HG03135 (cell line): ENCODE results near the gene FHDC1.

Experiments used
- ATAC-seq: cut with Tn5 transposase; IDR thresholded peaks from one replicate; pipeline ENCODE4 v1.9.1; 2021; ENCODE audit warnings: mild to moderate bottlenecking, moderate library complexity; ENCODE audit not compliant: unreplicated experiment

FHDC1 gene

DNA sequence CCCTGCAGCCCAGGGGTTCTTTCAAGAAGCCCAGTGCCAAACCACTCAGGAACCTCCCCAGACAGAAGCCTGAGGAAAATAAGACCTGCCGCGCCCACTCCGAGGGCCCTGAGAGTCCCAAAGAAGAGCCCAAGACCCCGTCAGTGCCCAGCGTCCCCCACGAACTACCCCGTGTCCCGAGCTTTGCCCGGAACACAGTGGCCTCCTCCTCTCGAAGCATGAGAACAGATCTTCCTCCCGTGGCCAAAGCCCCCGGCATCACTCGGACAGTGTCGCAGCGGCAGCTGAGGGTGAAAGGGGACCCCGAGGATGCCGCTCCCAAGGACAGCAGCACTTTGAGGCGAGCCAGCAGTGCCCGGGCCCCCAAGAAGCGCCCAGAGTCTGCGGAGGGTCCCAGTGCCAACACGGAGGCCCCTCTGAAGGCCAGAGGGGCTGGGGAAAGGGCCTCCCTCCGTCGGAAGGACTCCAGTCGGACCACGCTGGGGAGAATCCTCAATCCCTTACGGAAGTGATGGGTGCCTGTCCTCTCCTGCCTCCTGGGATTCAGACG is 40.2 kb downstream of the FHDC1 start:
- ATAC-seq: no peak

- no peak for ATAC-seq
These were observed 43.7 kb downstream of the FHDC1 start for GRCh38 chr4:152979731-152980330.

DNA sequence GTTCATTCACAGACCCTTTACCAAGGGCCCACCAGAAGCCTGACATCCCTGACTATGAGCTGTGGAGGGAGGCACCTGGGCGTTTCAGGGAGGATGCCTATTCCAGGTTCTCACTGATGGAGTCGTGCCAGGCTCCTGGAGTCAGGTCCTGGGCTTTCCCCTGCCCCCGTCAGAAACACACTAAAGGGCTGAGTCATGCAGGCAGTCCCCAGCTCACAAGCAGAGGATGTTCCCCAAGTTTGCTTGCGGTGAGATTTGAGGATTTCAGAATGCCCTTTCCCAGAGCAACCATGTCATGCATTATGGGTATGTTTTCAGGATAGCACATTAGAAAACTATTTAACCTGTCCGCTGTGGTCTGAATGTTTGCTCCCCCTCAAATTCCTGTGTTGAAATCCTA is 45.2 kb downstream of the FHDC1 start:
- ATAC-seq: no peak

DNA sequence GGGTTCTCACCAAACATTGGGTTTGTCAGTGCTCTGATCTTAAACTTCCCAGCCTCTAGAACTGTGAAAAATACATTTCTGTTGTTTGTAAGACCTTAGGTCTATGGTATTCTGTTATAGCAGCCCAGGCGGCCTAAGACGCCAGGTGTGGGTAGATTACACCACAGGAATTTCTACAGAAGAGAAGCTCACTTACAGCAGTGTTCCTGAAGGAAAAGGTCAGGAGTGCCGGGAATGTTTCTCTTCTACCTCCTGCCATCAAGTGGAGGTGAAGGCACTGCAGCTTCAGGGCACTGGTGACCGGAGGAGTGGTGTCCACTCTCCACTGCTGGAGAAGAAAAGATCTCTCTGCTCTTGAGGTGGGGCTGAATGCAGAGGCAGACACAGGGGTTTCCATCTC is 45.7 kb downstream of the FHDC1 start:
- no peak for ATAC-seq

DNA sequence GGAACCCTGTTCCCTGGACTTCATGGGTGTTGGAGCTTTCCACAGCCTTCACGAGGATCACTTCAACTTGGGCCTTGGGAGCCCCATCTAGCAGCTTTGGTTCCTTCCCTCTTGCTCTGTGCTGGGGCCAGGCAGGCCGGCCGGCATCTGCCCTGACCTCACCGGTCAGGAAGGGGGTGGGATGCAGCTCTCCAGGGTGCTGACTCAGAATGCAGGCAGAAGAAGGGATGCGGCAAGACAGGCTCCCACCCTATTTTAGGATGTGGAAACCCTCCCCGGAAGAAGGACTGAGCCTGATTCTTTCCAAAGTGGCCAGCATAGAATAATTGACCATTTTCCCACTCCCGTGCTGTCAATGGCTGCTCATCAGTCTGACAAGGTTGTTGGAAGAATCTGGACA is 47.1 kb downstream of the FHDC1 start:
- ATAC-seq: no peak

GRCh38 chr4:152983774-152984411 is 47.8 kb downstream of the FHDC1 start:
- no peak for ATAC-seq

DNA sequence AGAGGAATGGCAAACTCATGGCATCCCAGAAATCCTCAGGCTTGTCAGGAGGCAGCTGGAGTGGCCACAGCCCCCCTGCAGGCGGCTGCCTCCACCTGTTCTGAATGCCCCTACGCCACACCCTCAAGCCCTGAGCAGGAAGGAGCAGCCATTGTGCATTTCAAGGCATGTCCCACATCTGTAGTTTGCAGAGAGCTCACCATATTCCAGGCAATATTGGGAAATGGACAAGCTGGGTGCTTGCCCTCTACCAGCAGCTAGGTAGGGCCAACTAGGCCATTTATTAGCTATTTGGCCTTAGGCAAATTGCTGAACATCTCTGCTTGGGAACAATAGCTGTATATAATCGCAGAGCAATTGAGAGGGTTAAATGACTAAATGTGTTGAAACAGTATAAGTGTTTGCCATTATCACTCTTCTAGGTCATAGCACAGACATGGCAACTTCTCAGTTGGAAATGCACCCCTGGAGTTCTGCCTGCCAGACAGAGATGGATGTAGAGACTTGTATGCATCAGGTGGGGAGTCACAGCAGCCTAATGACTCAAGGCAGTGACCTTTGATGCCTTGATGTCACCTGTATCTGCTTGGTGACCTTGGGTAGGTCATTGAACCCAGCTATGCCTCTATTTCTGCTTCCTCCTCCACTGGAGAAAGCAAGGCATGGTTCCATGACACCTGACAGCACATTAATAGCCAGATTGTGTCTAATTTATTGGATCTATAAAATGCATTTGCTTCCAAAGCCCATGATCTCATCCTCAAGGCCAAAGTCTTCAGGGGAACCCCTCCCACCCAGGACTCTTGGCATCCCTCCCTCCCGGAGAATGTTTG is 52.8 kb downstream of the FHDC1 start:
- ATAC-seq: no peak

- no peak for ATAC-seq
These were observed 53.4 kb downstream of the FHDC1 start for GRCh38 chr4:152989554-152989970.

DNA sequence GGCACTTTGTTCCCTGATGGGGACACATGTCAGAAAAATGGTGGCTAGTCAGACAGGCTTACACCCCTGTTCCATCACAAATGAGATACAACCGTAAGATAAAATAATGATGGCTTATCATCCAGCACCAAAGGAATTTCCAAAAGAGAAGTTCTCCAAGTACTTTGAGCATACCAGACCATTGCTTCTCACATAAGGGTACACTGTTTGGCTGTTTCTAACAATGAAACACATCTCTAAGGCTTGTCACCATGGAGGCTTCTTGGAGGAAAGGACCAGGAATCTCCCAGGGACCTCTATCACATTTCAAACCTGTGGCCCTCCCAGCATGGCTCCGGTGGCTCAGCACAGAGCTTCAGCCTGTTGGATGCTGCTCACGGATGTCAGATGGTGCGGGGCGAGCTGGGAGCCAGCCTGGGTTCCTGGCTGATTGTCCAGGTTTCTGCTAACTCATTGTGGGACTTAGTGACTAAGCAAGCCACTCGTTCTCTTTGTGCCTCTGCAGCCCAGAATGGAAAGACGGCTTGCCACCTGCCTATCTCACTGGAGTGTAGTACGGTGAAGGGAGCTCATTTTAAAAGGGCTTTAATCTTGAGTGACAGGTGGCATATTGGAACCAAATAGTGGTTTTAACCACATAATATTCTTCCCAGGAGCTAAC is 54.5 kb downstream of the FHDC1 start:
- ATAC-seq: no peak

DNA sequence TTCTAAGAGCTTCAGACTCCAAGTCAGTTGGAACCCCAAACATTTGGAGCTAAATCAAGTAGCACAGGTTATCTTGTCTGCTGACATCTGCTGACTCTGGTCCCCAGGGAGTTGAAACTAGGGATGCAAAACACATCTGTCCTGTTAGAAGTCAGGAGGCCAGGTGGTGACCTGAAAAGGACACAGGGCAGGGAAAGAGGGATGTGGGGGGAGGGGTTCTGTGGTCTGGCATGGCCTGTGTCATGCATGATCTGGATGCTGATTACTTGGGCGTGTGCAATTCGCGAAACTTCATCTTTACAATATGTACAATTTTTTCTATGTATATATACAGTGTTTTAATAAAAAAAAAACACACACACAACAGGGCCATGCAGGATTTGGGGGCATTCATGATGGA is 55.3 kb downstream of the FHDC1 start:
- ATAC-seq: no peak

DNA sequence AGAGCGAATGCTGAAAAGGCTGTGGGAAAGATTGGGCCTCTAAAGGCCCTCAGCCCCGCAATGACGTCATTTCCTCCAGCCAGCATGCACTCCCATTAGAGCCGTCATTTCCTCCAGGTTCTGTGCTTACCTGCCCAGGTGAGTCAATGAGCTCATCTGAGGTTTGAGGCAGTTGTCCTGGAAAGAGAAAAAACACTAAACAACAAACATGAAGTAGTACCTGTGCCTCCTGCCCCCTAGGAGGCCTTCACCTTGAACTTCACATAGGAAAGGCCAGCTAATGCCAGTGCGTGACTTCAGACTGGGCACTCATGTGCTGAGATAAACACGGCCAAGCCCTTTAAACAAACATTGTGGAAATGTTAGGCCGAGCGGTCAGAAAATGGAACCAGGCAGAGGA is 55.9 kb downstream of the FHDC1 start:
- no peak for ATAC-seq

GRCh38 chr4:152992466-152992865 is 56.3 kb downstream of the FHDC1 start:
- no peak for ATAC-seq

GRCh38 chr4:152994038-152994437 is 57.9 kb downstream of the FHDC1 start:
- ATAC-seq: no peak

DNA sequence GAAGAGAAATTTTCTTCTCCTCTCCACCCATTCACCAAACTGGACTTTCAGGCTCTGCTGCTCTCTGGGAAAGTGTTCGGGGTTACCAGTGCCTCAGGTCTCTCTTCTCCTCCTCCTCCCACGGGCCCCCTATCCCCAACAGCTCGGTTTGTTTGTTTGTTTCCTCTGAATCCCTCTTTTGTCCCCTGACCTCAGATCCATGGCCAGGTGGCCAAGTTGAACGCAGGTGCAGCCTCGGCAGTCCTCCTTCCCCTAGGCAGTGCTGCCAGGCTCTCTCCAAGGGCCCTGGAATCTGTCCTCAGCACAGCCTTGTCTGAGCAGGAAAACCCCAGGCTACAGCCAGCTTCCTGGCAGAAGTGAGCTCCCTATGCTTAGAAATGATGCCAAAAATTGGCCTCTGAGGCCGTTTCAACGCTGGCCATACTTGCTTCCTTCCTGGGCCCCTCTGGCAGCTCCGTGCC is 60.0 kb downstream of the FHDC1 start:
- no peak for ATAC-seq

DNA sequence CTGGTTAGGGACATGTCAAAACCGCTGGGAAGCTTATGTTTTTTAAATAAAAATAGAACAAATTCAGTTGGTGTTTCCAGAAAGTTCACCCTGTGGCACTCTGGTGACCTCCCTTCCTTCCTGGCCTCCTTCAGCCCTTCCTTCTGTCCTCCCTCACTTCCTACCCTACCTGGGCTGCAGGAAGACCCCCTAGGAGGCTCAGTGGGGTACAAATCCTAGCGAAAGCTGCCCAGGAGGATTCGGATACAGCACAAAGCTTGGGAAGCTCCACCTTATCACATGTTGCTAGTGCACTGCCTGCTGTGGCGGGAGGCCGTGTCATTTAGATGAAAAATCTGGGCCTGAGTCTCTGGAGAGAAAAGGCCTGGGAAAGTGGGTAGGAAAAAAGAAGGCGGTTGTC is 60.5 kb downstream of the FHDC1 start:
- ATAC-seq: no peak

DNA sequence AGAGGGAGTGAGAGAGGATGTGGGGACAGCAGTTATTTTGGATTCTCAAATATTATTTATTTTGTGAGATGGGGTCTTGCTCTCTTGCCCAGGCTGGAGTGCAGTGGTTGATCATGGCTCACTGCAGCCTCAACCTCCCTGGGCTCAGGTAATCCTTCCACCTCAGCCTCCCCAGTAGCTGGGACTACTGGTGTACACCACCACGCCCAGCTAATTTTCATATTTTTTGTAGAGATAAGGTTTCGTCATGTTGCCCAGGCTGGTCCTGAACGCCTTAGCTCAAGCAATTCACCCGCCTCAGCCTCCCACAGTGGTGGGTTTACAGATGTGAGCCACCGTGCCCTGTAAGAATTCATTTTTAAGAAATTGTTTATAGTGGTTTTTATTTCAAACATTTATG is 61.2 kb downstream of the FHDC1 start:
- ATAC-seq: no peak

DNA sequence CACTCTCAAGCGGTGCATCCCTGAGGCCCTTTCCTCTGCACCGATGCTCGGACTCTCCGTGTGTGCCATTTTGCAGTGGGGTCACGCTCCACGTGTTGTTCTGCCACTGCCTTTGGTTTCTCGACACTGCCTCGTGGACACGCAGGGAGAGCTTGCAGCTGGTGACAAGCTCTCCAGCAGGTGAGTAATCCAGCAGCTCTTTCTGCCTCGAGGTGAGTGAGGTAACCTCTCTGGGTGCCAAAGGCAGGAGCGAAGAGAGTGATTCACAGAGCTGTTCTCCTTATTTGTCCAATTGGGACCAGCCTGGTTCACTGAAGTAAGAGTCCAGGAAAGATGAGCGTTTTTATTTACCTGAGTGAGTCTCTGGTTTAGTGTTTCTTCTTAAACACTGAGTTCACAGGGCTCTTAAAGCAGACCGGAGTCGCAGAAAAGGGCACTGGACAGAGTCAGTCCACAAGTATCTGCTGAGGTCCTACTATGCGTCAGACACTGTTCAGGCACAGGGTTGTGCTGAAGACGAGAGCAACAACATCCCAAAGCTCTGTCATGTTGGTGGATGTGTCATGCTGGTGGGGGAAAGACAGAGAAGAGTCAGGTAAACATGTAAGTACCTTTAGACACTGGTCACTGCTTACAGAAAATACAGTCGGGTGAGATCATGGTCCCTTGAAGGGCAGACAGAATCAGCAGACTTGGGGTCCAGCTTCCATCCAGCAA is 61.8 kb downstream of the FHDC1 start:
- no peak for ATAC-seq

GRCh38 chr4:152998861-152999260 is 62.7 kb downstream of the FHDC1 start:
- ATAC-seq: no peak

DNA sequence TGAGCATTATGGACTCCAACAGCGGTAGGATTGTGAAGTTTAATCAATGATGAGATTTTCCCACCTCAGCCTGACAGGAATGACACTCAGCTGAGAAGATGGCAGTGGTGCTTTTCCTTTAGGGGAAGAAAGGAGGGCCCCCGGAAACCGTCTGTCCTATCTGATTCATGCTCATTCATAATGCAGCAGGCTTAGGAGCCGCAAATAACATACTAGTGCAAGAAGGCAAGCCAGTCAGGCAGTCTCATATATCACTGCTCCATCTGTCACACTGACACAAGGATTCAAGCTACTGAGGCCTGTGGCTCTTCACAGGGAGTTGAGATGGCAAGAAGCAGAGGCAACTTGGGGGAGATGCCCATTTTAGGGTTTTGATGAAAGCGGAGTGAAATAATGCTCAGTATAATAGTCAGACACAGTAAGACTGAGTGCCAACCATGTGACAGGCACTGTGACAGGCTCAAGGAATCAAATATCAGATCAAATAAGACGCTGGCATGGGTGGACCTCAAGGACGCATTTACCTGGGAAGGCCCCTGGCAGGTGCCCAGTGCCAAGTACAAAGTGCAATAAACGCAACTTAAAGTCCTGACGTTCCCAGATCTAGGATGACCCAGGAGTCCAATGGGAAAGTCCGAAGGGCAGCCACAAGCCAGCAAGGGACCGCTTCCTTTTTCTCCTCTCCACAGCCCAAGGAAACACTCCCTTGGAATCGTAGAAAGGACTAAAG is 63.4 kb downstream of the FHDC1 start:
- ATAC-seq: no peak

DNA sequence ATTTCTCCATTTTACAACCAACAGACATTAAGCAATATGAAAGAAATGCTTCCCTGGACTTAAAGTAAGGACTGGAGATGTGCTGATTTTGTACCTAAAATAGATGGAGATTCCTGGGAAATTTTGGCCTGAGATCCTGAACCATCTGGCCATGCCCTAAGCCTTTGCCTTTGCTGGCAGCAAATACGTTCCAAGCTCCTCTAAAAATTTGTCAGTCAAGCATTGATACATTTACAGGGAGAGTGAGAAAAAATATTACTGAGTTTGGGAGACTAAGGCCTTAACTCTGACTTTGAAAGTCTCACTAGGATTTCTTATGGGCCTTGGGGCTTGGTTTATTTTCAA is 63.9 kb downstream of the FHDC1 start:
- ATAC-seq: no peak
